GM21619 (cell line): ENCODE measurements around the gene C6orf141.
"Not testable (repeated sequence)": the region's sequence is repeated elsewhere in the genome, so short reads cannot be mapped to it uniquely, and the experiment has no call there.

ENCODE experiments used
- ATAC-seq: cut with Tn5 transposase; IDR thresholded peaks from one replicate; pipeline ENCODE4 v1.9.1; 2021; ENCODE audit not compliant: unreplicated experiment

C6orf141 gene

DNA sequence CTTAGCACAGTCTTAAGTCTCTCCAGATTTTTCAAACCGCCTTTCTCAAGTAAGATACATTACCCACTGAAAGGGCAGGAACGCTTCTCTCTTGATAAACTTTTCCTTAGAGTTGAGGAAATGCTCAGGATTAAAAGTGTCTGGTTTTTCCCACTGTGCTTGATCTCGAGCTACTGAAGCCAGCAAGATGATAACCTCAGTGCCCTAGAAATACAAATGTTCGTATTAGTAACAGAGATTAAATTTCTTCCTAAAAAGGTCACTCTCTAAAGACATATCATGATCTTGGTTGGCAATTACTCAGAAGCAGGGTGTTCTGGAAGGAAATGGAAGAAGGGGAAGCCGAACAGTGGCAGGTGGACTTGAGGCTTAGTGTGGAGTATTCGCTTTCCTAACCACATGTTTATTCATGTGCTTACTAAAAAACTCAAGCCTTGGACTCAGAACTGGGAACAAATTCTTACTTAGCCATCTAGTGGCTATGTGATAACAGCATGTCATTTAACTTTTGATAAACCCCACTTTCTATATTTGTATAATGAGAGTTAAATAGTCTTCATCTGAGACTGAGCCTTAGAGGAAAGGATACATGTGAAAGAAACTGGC is 20.1 kb downstream of the C6orf141 start:
- no peak for ATAC-seq

DNA sequence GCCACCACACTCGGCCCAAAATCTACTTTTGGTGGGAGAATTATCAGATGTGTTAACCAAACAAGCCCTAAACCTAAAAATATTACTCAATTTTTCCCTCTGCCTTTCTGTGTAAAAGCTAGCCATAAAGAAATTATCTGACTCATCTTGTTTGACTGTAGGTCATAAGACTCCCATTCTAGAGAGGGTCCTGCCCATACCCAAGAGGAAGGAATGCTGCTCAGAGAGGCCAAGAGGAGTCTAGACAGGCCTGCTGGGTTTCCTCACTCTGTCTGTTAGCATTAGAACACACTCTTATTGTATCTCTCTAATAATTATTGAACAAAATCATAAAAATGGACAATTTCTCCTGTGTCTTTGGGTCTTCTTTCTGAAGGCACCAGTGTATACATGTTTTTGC is 26.1 kb downstream of the C6orf141 start:
- ATAC-seq = no peak

DNA sequence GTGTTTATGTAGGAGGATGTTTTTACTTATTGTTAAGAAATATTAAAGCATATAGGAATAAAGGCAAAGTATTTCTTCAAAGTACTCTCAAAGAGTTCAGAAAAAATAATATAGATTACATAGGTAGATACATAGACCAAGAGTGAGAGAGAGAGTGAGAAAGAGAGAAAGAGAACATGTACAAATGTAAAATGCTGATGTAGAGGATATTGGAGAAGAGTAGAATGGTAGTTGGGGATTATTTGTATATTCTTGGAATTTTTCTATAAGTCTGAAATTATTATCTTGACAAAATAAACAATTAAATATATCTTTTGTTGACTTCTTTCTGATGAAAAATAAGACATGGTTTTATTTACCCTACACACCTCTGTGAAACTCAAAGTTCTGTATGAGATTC is 29.2 kb downstream of the C6orf141 start:
- no peak for ATAC-seq

DNA sequence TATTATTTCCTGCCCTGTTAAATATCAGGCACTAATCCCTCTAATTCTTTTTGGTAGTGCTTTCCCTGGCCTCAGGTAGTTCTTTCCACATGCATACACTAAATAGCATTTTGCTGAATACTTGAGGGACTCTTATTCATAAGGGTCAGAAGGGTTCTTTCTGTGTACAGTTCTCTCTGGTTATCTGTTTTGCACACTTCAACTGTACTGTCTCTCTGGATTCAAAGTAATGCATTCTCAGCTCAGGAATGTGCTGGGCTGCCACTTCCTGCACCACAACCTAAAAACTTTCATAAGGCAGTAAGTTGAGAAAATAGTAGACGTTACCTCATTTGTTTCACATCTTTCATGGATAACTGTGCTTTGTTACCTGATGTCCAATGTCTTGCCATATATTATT is 32.1 kb downstream of the C6orf141 start:
- ATAC-seq = no peak

DNA sequence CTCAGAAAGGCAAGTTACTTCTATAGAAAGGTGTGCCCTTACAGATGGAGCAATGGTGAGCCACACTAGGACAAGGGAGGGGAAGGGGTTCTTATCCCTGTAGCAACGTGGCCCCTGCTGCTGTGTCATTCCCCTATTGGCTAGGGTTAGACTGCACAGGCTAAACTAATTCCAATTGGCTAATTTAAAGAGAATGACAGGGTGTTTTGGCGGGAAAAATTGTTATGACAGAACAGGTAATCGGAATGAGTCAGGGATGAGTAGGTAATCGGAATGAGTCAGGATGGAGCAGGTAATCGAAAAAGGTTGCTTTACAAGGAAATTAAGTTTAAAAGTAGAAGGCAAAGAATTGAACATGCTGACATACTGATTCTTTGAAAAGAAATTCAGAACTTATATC is 36.8 kb downstream of the C6orf141 start:
- ATAC-seq = not testable (repeated sequence)
